Gastroesophageal sphincter (tissue), 3 donors: ENCODE results near the gene RCC2.

Experiments
- CTCF ChIP-seq, 4 experiments: fragments of 200-600 bp in 2 of 4; fragments of 450-650 bp in 2 of 4; sonication (generic) in 1 of 4; IDR thresholded peaks; one replicate each; pipeline ENCODE4 v1.5.1; 2017 to 2019; ENCODE audit warnings: antibody characterized with exemption in 4 of 4, mild to moderate bottlenecking in 2 of 4, moderate library complexity in 2 of 4
- EP300 ChIP-seq: sonication (generic); formaldehyde crosslinking; IDR thresholded peaks from one replicate; pipeline ENCODE4 v1.6.1; 2017; ENCODE audit warnings: antibody characterized with exemption, mild to moderate bottlenecking
- POLR2A ChIP-seq, 2 donors: fragments of 450-650 bp; IDR thresholded peaks; one replicate each; pipeline ENCODE4 v1.6.1; 2017; ENCODE audit warnings: antibody characterized with exemption in 2 of 2, mild to moderate bottlenecking in 2 of 2, moderate library complexity in 1 of 2
- POLR2AphosphoS5 ChIP-seq: sonication (generic); formaldehyde crosslinking; IDR thresholded peaks from one replicate; pipeline ENCODE4 v1.6.1; 2017; ENCODE audit warnings: antibody characterized with exemption

GRCh38 chr1:17441993-17442357, 2.5 kb upstream of the RCC2 start:
- TF ChIP-seq CTCF (IDR thresholded peaks at IDR 0.05), result no peak
- TF ChIP-seq POLR2A (IDR thresholded peaks at IDR 0.05), result no peak
- TF ChIP-seq POLR2AphosphoS5, result no peak
- TF ChIP-seq EP300, result no peak
